H1 (cell line): ENCODE data around the gene ITSN1. TPM values are rescaled to one million over a fixed set of nuclear protein-coding genes. Genes with fewer than 3 reads are reported as not detected.

Experiments
- CTCF ChIA-PET: fragments of 300-600 bp; sonication (Branson Sonifier 250); formaldehyde crosslinking; loops from one replicate; lab custom pipeline; 2021; ENCODE audit not compliant: partially characterized antibody; lab: Charles Lee
- POLR2A ChIA-PET: fragments of 300-600 bp; sonication (Branson Sonifier 250); formaldehyde crosslinking; loops from one replicate; lab custom pipeline; 2021; ENCODE audit warnings: inconsistent platforms; ENCODE audit not compliant: partially characterized antibody; lab: Charles Lee
- DNase-seq, 2 experiments: peaks; one replicate each; pipeline versions ENCODE4 v3.0.0 to v3.0.0-alpha.2; 2010 to 2022; ENCODE audit warnings: low spot score in 2 of 2, low read depth in 1 of 2, mixed read lengths in 1 of 2
- FAIRE-seq: peaks from 2 replicates; lab custom pipeline; 2011; peaks lifted over from hg19 to GRCh38; lab: Jason Lieb, UNC
- H2AFZ ChIP-seq: 2 replicates; pipeline ENCODE4 v1.8.1; 2012; ENCODE audit warnings: low read length, inconsistent platforms
- H2AK5ac ChIP-seq: 2 replicates; pipeline ENCODE4 v1.6.1; 2013; ENCODE audit warnings: low read depth, low read length
- H2BK120ac ChIP-seq: replicated peaks from 2 replicates; pipeline ENCODE3; 2013; ENCODE audit warnings: low read depth, low read length, inconsistent platforms
- H2BK12ac ChIP-seq: 2 replicates; pipeline ENCODE4 v1.6.1; 2013; ENCODE audit warnings: low read depth, low read length
- H2BK15ac ChIP-seq: 2 replicates; pipeline ENCODE4 v1.6.1; 2013; ENCODE audit warnings: low read length
- H2BK20ac ChIP-seq: 2 replicates; pipeline ENCODE4 v1.6.1; 2013; ENCODE audit warnings: low read length
- H2BK5ac ChIP-seq: 2 replicates; pipeline ENCODE4 v1.6.1; 2013; ENCODE audit warnings: low read depth, low read length
- H3K14ac ChIP-seq: 2 replicates; pipeline ENCODE4 v1.6.1; 2013; ENCODE audit warnings: inconsistent platforms; ENCODE audit not compliant: insufficient read length
- H3K18ac ChIP-seq: 2 replicates; pipeline ENCODE4 v1.6.1; 2013; ENCODE audit warnings: low read length; ENCODE audit errors: extremely low read depth
- H3K23ac ChIP-seq: 2 replicates; pipeline ENCODE4 v1.6.1; 2013; ENCODE audit warnings: inconsistent platforms; ENCODE audit not compliant: insufficient read length
- H3K23me2 ChIP-seq: 2 replicates; pipeline ENCODE4 v1.6.1; 2013; ENCODE audit warnings: low read depth, low read length
- H3K27ac ChIP-seq: 2 replicates; pipeline ENCODE4 v1.6.1; 2011; ENCODE audit warnings: low read depth, low read length, inconsistent platforms
- H3K27me3 ChIP-seq, 4 experiments: replicated peaks in 1 of 4; 1 replicate in 1 of 4; 2 replicates in 3 of 4; pipeline versions ENCODE4 v1.6.1 to v1.8.1; 2011 to 2013; ENCODE audit warnings: low read length in 3 of 4, mild to moderate bottlenecking in 3 of 4, inconsistent platforms in 2 of 4, mixed read lengths in 2 of 4, moderate library complexity in 1 of 4; ENCODE audit not compliant: control insufficient read depth in 3 of 4, insufficient read depth in 3 of 4; ENCODE audit errors: extremely low read depth in 1 of 4
- H3K36me3 ChIP-seq, 4 experiments: 2 replicates each; pipeline versions ENCODE4 v1.6.1 to v1.8.1; 2011 to 2013; ENCODE audit warnings: mild to moderate bottlenecking in 4 of 4, low read length in 3 of 4, moderate library complexity in 2 of 4, control low read depth in 1 of 4, inconsistent platforms in 1 of 4; ENCODE audit not compliant: insufficient read depth in 4 of 4, control insufficient read depth in 2 of 4
- H3K4ac ChIP-seq: replicated peaks from 2 replicates; pipeline ENCODE3; 2013; ENCODE audit warnings: low read length, low read depth, mixed read lengths, inconsistent platforms; ENCODE audit not compliant: insufficient read length
- H3K4me1 ChIP-seq, 4 experiments: replicated peaks in 1 of 4; 1 replicate in 1 of 4; 2 replicates in 3 of 4; pipeline versions ENCODE4 v1.6.1 to v1.8.1; 2011 to 2013; ENCODE audit warnings: low read length in 3 of 4, inconsistent platforms in 2 of 4, mixed read lengths in 1 of 4; ENCODE audit not compliant: insufficient read depth in 4 of 4, control insufficient read depth in 3 of 4
- H3K4me2 ChIP-seq, 2 experiments: 2 replicates each; pipeline versions ENCODE4 v1.6.1 to v1.8.1; 2011 to 2013; ENCODE audit warnings: low read depth in 2 of 2, low read length in 2 of 2, control low read depth in 1 of 2, inconsistent platforms in 1 of 2, mild to moderate bottlenecking in 1 of 2; ENCODE audit not compliant: insufficient read depth in 1 of 2
- H3K4me3 ChIP-seq, 4 experiments: fragments of 200-600, 300-600 bp in 1 of 4; sonication (generic), shearing (Covaris generic), sonication (Bioruptor Twin) in 1 of 4; 2 replicates each; pipeline versions ENCODE4 v1.5.1 to v1.8.1; 2011 to 2016; ENCODE audit warnings: low read length in 4 of 4, low read depth in 3 of 4, control low read depth in 2 of 4, inconsistent platforms in 2 of 4, mild to moderate bottlenecking in 2 of 4, mixed read lengths in 1 of 4, moderate library complexity in 1 of 4; ENCODE audit not compliant: insufficient read depth in 2 of 4; ENCODE audit errors: extremely low read depth in 1 of 4
- H3K56ac ChIP-seq: replicated peaks from 2 replicates; pipeline ENCODE3; 2013; ENCODE audit warnings: low read depth, mild to moderate bottlenecking, mixed read lengths, low read length, inconsistent platforms; ENCODE audit not compliant: insufficient read length
- H3K79me1 ChIP-seq: 2 replicates; pipeline ENCODE4 v1.6.1; 2013; ENCODE audit warnings: low read depth, low read length, control low read depth
- H3K79me2 ChIP-seq, 2 experiments: 2 replicates each; pipeline versions ENCODE4 v1.6.1 to v1.8.1; 2012 to 2013; ENCODE audit warnings: low read length in 2 of 2, mild to moderate bottlenecking in 2 of 2, inconsistent platforms in 1 of 2; ENCODE audit not compliant: insufficient read depth in 2 of 2, control insufficient read depth in 1 of 2
- H3K9ac ChIP-seq, 4 experiments: replicated peaks in 1 of 4; 1 replicate in 1 of 4; 2 replicates in 3 of 4; pipeline versions ENCODE4 v1.6.1 to v1.8.1; 2011 to 2013; ENCODE audit warnings: low read depth in 3 of 4, low read length in 3 of 4, control low read depth in 2 of 4, mild to moderate bottlenecking in 2 of 4, moderate library complexity in 2 of 4, inconsistent platforms in 1 of 4; ENCODE audit errors: extremely low read depth in 1 of 4
- H3K9me3 ChIP-seq, 2 experiments: 2 replicates each; pipeline versions ENCODE4 v1.6.1 to v1.8.1; 2012 to 2013; ENCODE audit warnings: mild to moderate bottlenecking in 2 of 2, moderate library complexity in 2 of 2, control low read depth in 1 of 2, inconsistent platforms in 1 of 2, low read depth in 1 of 2, low read length in 1 of 2, mixed read lengths in 1 of 2; ENCODE audit not compliant: insufficient read depth in 2 of 2
- H4K20me1 ChIP-seq, 2 experiments: replicated peaks in 1 of 2; 2 replicates each; pipeline versions ENCODE3 to v1.8.1; 2011 to 2013; ENCODE audit warnings: inconsistent platforms in 2 of 2, low read length in 2 of 2, mild to moderate bottlenecking in 1 of 2; ENCODE audit not compliant: insufficient read depth in 2 of 2, control insufficient read depth in 1 of 2
- H4K5ac ChIP-seq: 2 replicates; pipeline ENCODE4 v1.6.1; 2013; ENCODE audit warnings: low read length, low read depth, mixed read lengths, inconsistent platforms; ENCODE audit not compliant: insufficient read length
- H4K8ac ChIP-seq: 2 replicates; pipeline ENCODE4 v1.8.0; 2013; ENCODE audit warnings: mild to moderate bottlenecking, moderate library complexity, low read length, inconsistent platforms; ENCODE audit not compliant: insufficient read depth; ENCODE audit errors: extremely low read depth
- H4K91ac ChIP-seq: replicated peaks from 2 replicates; pipeline ENCODE3; 2013; ENCODE audit warnings: low read length, mixed read lengths, inconsistent platforms; ENCODE audit not compliant: insufficient read length
- BCL11A ChIP-seq, 2 experiments: IDR thresholded peaks; one replicate each; pipeline ENCODE4 v1.6.1; 2011; ENCODE audit warnings: low read depth in 2 of 2, low read length in 2 of 2, mild to moderate bottlenecking in 2 of 2
- BRCA1 ChIP-seq: IDR thresholded peaks from 2 replicates; pipeline ENCODE4 v1.6.1; 2012; ENCODE audit warnings: low read depth, low read length, improper control_type of control experiment
- CBX5 ChIP-seq: fragments of 300-800, 300-1000 bp; sonication (generic); IDR thresholded peaks from 2 replicates; pipeline ENCODE4 v1.7.1; 2016; ENCODE audit warnings: antibody characterized with exemption, low read length, low read depth
- E2F6 ChIP-seq: IDR thresholded peaks from 2 replicates; pipeline ENCODE4 v1.6.1; 2012; ENCODE audit warnings: inconsistent platforms
- EGR1 ChIP-seq: IDR thresholded peaks from 2 replicates; pipeline ENCODE4 v1.6.1; 2011; ENCODE audit warnings: low read depth, low read length, borderline replicate concordance
- GABPA ChIP-seq: IDR thresholded peaks from 2 replicates; pipeline ENCODE4 v1.6.1; 2011; ENCODE audit warnings: mild to moderate bottlenecking, low read length, moderate library complexity, borderline replicate concordance; ENCODE audit not compliant: insufficient read depth
- HDAC2 ChIP-seq, 2 experiments: fragments of 300-600 bp in 1 of 2; sonication (generic) in 1 of 2; IDR thresholded peaks; 2 replicates each; pipeline ENCODE4 v1.6.1; 2011 to 2012; ENCODE audit warnings: low read depth in 2 of 2, low read length in 2 of 2, mild to moderate bottlenecking in 2 of 2, moderate library complexity in 2 of 2, borderline replicate concordance in 1 of 2, inconsistent platforms in 1 of 2
- JUN ChIP-seq: IDR thresholded peaks from 2 replicates; pipeline ENCODE4 v1.6.1; 2011; ENCODE audit warnings: low read depth, mild to moderate bottlenecking, improper control_type of control experiment, low read length
- JUND ChIP-seq: IDR thresholded peaks from 2 replicates; pipeline ENCODE4 v1.6.1; 2011; ENCODE audit warnings: mild to moderate bottlenecking, improper control_type of control experiment, low read length
- PHF8 ChIP-seq: fragments of 200-600 bp; sonication (generic); conservative IDR thresholded peaks from 2 replicates; pipeline ENCODE4 v1.7.1; 2012; ENCODE audit warnings: low read depth, mild to moderate bottlenecking, inconsistent platforms, low read length, moderate library complexity
- POLR2AphosphoS5 ChIP-seq: IDR thresholded peaks from 2 replicates; pipeline ENCODE4 v1.6.1; 2011; ENCODE audit warnings: low read depth, low read length
- TCF12 ChIP-seq: IDR thresholded peaks from 2 replicates; pipeline ENCODE4 v1.6.1; 2011; ENCODE audit warnings: low read depth, mild to moderate bottlenecking, low read length
- YY1 ChIP-seq: IDR thresholded peaks from 2 replicates; pipeline ENCODE4 v1.6.1; 2011; ENCODE audit warnings: low read depth, mild to moderate bottlenecking, low read length
- WGBS, 2 experiments: shearing (Covaris generic) in 1 of 2; methylation state at CpG; one replicate each; pipeline versions ENCODE4 v1.1.6 to v1.1.7; 2013 to 2015; ENCODE audit warnings: low lambda C conversion rate in 2 of 2, mixed read lengths in 2 of 2, inconsistent platforms in 1 of 2, low coverage in 1 of 2, missing lambda C conversion rate in 1 of 2; ENCODE audit not compliant: insufficient replicate concordance in 2 of 2, insufficient coverage in 1 of 2, insufficient read length in 1 of 2; ENCODE audit errors: extremely low coverage in 1 of 2, missing lambda C conversion rate in 1 of 2; 5-methylcytosine and 5-hydroxymethylcytosine counted together
- polyA plus RNA-seq, 7 experiments: library from polyadenylated mRNA; depleted of rRNA in 3 of 7; stranded (reverse) in 5 of 7; unstranded in 2 of 7; fragments of >200 nt in 5 of 7; fragments of 200-250 nt in 2 of 7; gene quantifications; 1 replicate in 5 of 7; 2 replicates in 1 of 7; 4 replicates in 1 of 7; pipeline versions ENCODE4 v1.2.1 to v1.2.3, GENCODE V29; 2011 to 2013; ENCODE audit warnings: missing spikeins in 2 of 7, mixed read lengths in 2 of 7
- total RNA-seq: library from RNA; stranded (reverse); fragmentation: NEBNext Ultra II Directional; extraction: Animal tissue kit (Norgen Biotek cat#: 25700); gene quantifications from 2 replicates; pipeline ENCODE4 v1.2.1, GENCODE V29; 2021

Gene ITSN1
- total and polyA plus RNA-seq, 2 of the 8 experiments (the other 6 are each of a cell fraction or from before 2014, with no cell fraction given): 60.8 to 78.1 TPM

GRCh38 chr21:33825915-33826314, 183.6 kb downstream of the ITSN1 start:
- H3K14ac ChIP-seq: no peak overlapping the region
- WGBS, 2 experiments: 90% methylated on average over 2 of the region's 2 CpGs; no CpG with 5 or more reads in 1 of the 2 experiments
- no peak overlapping the region for H3K4ac ChIP-seq
- H2BK20ac ChIP-seq: no peak overlapping the region
- H2BK12ac ChIP-seq: no peak overlapping the region
- no peak overlapping the region for H3K9ac ChIP-seq
- H3K79me2 ChIP-seq: no peaks in the 10 kb centered on the region
- no peak overlapping the region for H3K56ac ChIP-seq
- H4K91ac ChIP-seq: no peak overlapping the region
- no peaks in the 10 kb centered on the region for H3K4me1 ChIP-seq
- POLR2A ChIA-PET: interaction anchor here (1.0 kb wide), 1 partner anchor 14 kb away, joined by 3 read pairs; no protein-coding TSS in a partner anchor
- no peak overlapping the region for H4K5ac ChIP-seq
- H2AK5ac ChIP-seq: no peak overlapping the region
- H3K4me3 ChIP-seq: no peak overlapping the region
- DNase-seq (no peak), FAIRE-seq (no peak)
- H4K8ac ChIP-seq: no peak overlapping the region
- H2BK5ac ChIP-seq: no peak overlapping the region
- H3K23me2 ChIP-seq: no peaks in the 10 kb centered on the region
- H2AFZ ChIP-seq: no peak overlapping the region
- peaks cover 5 to 24% (median 16%) of the 10 kb centered on the region in 4 experiments; a peak in 7 of 8 replicates for H3K36me3 ChIP-seq
- H3K27me3 ChIP-seq: no peaks in the 10 kb centered on the region
- no peak overlapping the region for H3K27ac ChIP-seq
- no peak overlapping the region for H3K4me2 ChIP-seq
- no peaks in the 10 kb centered on the region for H3K79me1 ChIP-seq
- H2BK120ac ChIP-seq: no peak overlapping the region
- no peak overlapping the region for H3K23ac ChIP-seq
- H4K20me1 ChIP-seq: peaks cover 0 to 2% of the 10 kb centered on the region in 2 experiments
- H2BK15ac ChIP-seq: no peak overlapping the region
- CTCF ChIA-PET: no interaction called here
- no peaks in the 10 kb centered on the region for H3K9me3 ChIP-seq
- no peak overlapping the region for H3K18ac ChIP-seq
- TF ChIP-seq CBX5 (no peak), HDAC2 (IDR thresholded peaks at IDR 0.05; ENCODE audit: borderline replicate concordance in 1 of 2, low read depth in 2 of 2, low read length in 2 of 2) (no peak), POLR2AphosphoS5 (no peak), BCL11A (IDR thresholded peaks at IDR 0.05; ENCODE audit: low read depth in 2 of 2, low read length in 2 of 2) (no peak), PHF8 (no peak), EGR1 (no peak), BRCA1 (no peak), JUN (no peak), GABPA (no peak), TCF12 (no peak), YY1 (no peak), JUND (no peak), E2F6 (no peak)
